Stimulated activated CD4-positive, alpha-beta T cell treated with anti-CD3 and anti-CD28 coated beads, Interleukin-4, amount 100 ng/mL, for 1 hour (primary cell): ENCODE data around the gene ZDHHC1.

ENCODE experiments used
- DNase-seq: peaks from one replicate; pipeline ENCODE4 v3.0.0-alpha.2; 2020

ZDHHC1 gene

GRCh38 chr16:67349172-67349571 lies 67.1 kb downstream of the ZDHHC1 start:
- DNase-seq: no peak

GRCh38 chr16:67346341-67346740 lies 69.9 kb downstream of the ZDHHC1 start:
- DNase-seq: no peak

GRCh38 chr16:67345401-67345800 lies 70.9 kb downstream of the ZDHHC1 start:
- no peak for DNase-seq
